Uterus (tissue), 2 donors: ENCODE data around the gene JAG1.

Experiments
- CTCF ChIP-seq, 4 experiments: fragments of 200-600 bp in 2 of 4; fragments of 450-650 bp in 2 of 4; sonication (generic) in 2 of 4; IDR thresholded peaks; one replicate each; pipeline ENCODE4 v1.5.1; 2016 to 2019; ENCODE audit warnings: antibody characterized with exemption in 4 of 4, mild to moderate bottlenecking in 2 of 4, moderate library complexity in 1 of 4
- POLR2A ChIP-seq, 2 donors: fragments of 450-650 bp; IDR thresholded peaks; one replicate each; pipeline ENCODE4 v1.6.1; 2016; ENCODE audit warnings: antibody characterized with exemption in 2 of 2, mild to moderate bottlenecking in 1 of 2, moderate library complexity in 1 of 2

DNA sequence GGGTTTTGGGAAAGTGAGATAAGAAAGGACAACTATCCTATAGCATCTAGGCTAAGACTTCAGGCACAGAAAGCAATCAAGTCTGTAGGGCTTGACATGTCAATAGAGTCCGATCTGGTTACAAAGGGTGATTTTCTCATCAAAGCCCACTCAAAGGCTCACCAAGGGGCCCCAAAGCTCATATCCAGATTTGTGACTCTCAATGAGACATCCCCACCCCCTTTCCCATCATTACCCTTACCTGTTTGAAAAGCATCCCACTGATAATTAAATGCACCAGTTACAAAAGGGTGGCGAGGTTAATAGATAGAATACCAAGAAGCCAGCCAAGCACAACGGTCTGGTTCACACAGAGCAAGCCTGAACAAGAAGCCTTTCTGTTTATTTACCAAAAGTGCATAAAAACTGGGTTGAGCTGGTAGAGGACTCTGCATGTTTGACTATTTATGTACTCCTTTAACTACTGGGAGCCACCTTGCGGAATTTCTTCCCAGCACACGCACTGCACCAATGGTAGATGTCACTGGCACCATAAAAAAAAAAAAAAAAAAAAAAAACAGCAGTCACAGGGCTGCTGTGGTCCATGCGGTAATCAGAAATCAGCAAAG, 6.1 kb downstream of the JAG1 start:
- TF ChIP-seq CTCF (IDR thresholded peaks at IDR 0.05) (no peak), POLR2A (IDR thresholded peaks at IDR 0.05) (no peak)
